Left ventricle myocardium superior (tissue), 1 donor: Measurements from ENCODE around the gene VKORC1L1. TPM values are rescaled to one million over a fixed set of nuclear protein-coding genes. Genes with fewer than 3 reads are reported as not detected.
"Not testable (repeated sequence)": the region's sequence is repeated elsewhere in the genome, so short reads cannot be mapped to it uniquely, and the experiment has no call there.

Source experiments
- ATAC-seq: fragments of 200-7000 bp; cut with Tn5 transposase; one replicate; pipeline ENCODE4 v1.9.1; 2020; ENCODE audit warnings: mild to moderate bottlenecking, moderate library complexity
- DNase-seq: peaks from one replicate; pipeline ENCODE4 v3.0.0-alpha.2; 2020
- intact Hi-C: fragments of 100-400 bp; cut with micrococcal nuclease; formaldehyde crosslinking; loops from one replicate; pipeline ENCODE4 v1.11.0; 2022
- total RNA-seq: library from RNA; stranded (reverse); fragmentation: NEBNext Ultra II Directional; extraction: Animal tissue kit (Norgen Biotek cat#: 25700); gene quantifications from one replicate; pipeline ENCODE4 v1.2.1, GENCODE V29; 2021
- donor health status: DM: no; HTN: yes; CAD: no; lungs with severe emphysema.

Gene VKORC1L1
- total RNA-seq, 1 donor from 2014 or later: 18.2 TPM

GRCh38 chr7:65925040-65925439 is 52.2 kb downstream of the VKORC1L1 start:
- ATAC-seq: no peak
- intact Hi-C loops: no loop called here
- DNase-seq: no peak

DNA sequence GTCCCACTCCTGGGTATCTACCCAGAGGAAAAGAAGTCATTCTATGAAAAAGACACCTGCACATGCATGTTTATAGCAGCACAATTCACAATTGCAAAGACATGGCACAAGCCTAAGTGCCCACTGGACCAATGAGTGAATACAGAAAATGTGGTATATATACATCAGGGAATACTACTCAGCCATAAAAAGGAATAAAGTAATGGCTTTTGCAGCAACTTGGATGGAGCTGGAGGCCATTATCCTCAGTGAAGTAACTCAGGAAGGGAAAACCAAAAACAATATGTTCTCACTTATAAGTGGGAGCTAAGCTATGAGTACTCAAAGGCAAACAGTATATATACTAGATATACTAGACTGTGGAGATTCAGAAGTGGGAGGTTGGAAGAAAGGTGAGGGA is 53.7 kb downstream of the VKORC1L1 start:
- ATAC-seq (no peak), DNase-seq (no peak)
- intact Hi-C loops: no loop called here

- ATAC-seq: peak; percentile 42
- intact Hi-C loops: no loop called here
Measured at GRCh38 chr7:65927489-65928448, 54.9 kb downstream of the VKORC1L1 start.

DNA sequence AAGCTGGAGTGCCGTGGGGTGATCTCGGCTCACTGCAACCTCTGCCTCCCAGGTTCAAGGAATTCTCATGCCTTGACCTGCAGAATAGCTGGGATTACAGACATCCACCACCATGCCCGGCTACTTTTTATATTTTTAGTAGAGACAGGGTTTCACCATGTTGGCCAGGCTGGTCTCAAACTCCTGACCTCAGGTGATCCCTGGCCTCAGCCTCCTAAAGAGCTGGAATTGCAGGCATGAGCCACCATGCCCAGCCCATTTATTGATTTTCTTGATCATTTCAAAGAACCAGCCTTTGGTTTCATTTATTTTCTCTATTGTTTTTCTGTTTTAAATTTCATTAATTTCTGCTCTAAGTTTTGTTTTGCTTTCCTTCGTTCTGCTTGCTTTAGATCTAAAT is 58.8 kb downstream of the VKORC1L1 start:
- ATAC-seq: no peak
- no peak for DNase-seq
- intact Hi-C loops: no loop called here

More at GRCh38 chr7:65927489-65928448, 54.9 kb downstream of the VKORC1L1 start:
- DNase-seq: no peak

GRCh38 chr7:65937296-65937695 is 64.4 kb downstream of the VKORC1L1 start:
- ATAC-seq: no peak
- no peak for DNase-seq
- intact Hi-C loops: no loop called here

- ATAC-seq: no peak
- DNase-seq: no peak
- intact Hi-C loops: no loop called here
Measured at GRCh38 chr7:65938336-65938895, 65.5 kb downstream of the VKORC1L1 start.

- ATAC-seq, intact Hi-C loops, DNase-seq: not testable (repeated sequence)
Measured at GRCh38 chr7:65945787-65946186, 72.9 kb downstream of the VKORC1L1 start.

- DNase-seq: no peak
- intact Hi-C loops: no loop called here
- ATAC-seq: no peak
Measured at GRCh38 chr7:65946904-65947303, 74.0 kb downstream of the VKORC1L1 start.

- intact Hi-C loops: no loop called here
- DNase-seq: no peak
- ATAC-seq: no peak
Measured at GRCh38 chr7:65951837-65952578, 79.1 kb downstream of the VKORC1L1 start.

GRCh38 chr7:65953001-65953720 is 80.3 kb downstream of the VKORC1L1 start:
- no peak for DNase-seq
- intact Hi-C loops: no loop called here
- ATAC-seq: no peak

DNA sequence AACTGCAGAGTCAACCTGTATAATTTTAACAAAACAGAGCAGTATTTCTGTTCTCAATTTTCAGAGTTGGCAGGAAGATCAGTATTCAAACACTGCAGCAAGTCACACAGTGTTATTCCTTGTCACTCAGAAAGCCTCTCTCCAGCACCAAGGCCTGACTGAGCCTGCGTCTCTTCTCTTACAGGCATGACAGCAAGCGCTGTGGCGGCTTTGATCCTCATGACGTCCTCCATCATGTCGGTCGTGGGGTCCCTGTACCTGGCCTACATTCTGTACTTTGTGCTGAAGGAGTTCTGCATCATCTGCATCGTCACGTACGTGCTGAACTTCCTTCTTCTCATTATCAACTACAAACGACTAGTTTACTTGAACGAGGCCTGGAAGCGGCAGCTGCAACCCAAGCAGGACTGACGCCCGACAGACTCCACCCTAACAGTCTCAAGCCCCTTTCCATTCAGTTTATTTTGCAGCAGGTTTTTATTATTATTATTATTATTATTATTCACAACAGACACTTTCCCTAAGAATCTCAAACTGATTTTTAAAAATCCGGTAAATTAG is 81.1 kb downstream of the VKORC1L1 start:
- ATAC-seq: no peak
- DNase-seq: no peak
- intact Hi-C loops: no loop called here

DNA sequence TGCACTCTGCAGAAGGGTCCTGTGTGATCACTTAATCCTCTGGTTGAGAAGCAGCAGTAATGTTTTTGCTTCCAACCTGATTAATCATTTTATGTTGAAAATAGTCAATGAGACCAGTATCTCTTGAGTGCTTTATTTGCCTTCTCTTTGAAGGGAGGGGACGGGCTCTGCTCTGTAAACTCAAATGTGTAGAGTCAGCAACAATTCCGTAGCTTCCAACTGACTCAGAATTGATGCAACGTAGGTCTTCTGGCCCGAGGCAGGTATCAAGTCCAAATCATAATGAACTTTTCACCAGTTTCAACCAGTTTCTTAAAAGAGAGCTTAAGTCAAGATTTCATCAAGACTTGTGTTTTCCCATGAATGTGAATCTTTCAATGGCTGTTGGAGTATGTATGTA is 82.8 kb downstream of the VKORC1L1 start:
- ATAC-seq (no peak), DNase-seq (no peak)
- intact Hi-C loops: no loop called here

DNA sequence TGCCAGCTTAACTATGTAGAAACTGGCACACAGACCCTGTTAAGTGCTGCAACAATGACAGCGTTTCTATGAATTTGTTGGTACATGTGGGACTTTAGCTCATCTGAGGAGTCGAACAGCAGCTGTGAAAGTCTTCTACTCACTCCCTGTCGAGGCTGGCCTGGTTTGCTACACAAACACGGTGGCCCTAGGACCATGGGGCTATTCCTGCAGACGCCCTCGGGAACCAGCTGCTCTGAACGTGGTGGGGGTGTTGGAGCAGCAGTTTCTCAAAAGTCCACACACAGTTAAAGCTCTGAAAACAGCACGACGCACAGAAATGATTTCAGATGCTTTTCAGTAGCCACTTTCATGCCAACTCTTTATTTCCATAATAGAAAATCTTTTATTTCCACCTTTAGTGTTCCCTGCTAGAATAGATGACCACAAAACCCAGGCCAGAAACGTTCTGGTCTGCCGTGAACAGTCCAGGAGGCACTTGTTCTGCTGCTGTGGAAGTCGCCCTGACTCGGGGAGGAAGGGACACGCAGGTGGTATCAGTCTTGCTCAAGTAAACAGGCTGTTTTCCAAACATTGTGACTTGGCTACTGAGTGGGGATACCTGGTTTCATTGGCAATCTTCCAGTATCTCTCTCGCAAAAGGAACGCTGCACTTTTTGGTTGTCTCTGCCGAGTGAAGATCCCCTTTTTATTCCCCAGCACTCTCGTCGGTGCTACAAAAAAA is 87.6 kb downstream of the VKORC1L1 start:
- DNase-seq: no peak
- intact Hi-C loops: no loop called here
- no peak for ATAC-seq

DNA sequence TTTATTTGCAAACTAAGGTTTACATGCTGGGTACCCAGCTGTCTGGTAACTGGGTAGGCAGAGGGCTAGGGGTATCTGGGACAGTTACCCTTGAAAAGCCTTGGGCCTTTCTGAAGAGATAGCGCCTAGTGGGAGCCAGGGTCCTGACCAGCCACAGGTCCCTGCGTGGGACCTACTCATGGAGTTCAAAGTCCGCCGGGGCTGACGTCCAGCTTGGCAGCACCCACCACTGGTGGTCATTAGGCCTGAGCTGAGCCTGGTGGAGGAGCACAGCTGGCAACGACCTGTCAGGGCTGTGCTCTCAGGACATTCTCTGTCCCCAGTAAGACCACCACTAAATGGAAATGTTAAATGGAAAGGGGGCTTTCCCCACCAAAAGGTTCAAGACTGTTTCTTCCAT is 89.2 kb downstream of the VKORC1L1 start:
- intact Hi-C loops: no loop called here
- ATAC-seq: no peak
- DNase-seq: no peak

DNA sequence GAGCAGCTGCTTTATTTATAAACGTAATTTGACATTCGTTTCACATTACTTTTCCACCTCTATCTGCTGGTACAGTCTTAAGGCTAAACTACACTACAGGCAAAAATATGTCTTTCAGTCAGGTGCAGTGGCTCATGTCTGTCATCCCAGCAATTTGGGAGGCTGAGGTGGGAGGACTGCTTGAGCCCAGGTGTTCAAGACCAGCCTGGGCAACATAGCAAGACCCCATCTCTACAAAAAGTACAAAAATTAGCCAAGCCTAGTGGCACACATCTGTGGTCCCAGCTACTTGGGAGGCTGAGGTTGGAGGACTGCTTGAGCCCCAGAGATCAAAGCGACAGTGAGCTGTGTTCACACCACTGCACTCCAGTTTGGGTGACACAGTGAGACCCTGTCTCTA is 91.8 kb downstream of the VKORC1L1 start:
- intact Hi-C loops, ATAC-seq: not testable (repeated sequence)

GRCh38 chr7:65966146-65966545 is 93.3 kb downstream of the VKORC1L1 start:
- intact Hi-C loops: no loop called here
- DNase-seq: no peak
- ATAC-seq: no peak

More for the DNA sequence above, 91.8 kb downstream of the VKORC1L1 start:
- not testable (repeated sequence) for DNase-seq

DNA sequence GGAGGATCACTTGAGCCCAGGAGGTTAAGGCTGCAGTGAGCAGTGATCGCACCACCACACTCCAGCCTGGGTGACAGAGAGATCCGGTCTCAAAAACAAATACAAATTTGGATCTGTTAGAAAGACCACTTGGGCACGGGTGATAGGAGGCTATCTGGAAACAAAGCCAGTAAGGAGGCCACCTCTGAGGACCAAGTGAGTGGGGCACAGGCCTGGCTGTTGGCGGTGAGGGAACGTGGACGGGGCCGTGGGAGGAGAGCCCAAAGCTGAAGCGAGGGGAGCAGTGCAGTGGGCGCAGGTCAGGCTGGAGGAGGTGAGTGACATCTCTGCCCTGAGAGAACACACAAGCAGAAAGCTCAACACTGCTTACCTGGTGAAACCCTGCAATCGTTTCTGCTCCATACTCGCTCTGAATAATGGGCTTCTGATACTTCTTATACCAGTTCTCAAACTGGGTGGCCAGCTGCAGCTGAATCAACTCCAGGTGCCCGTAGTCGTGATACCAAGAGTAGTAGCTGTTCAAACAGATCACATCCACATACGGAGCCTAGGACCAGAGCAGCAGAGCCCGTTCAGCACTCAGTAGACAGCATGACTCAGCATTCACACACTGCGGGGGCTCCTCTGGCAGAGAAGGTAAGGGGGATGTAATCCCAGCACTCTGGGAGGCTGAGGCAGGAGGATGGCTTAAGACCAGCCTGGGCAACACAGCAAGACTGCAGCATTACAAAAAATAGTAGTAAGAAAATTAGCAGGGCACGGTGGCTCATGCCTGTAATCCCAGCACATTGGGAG is 94.7 kb downstream of the VKORC1L1 start:
- DNase-seq (no peak), ATAC-seq (no peak)
- intact Hi-C loops: no loop called here
